Lung (tissue), 12 donors: Measurements from ENCODE around the gene KSR1. TPM values are rescaled to one million over a fixed set of nuclear protein-coding genes. Genes with fewer than 3 reads are reported as not detected.

Experiments
- ATAC-seq: fragments of 200-7000 bp; cut with Tn5 transposase; one replicate; pipeline ENCODE4 v1.9.1; 2020; ENCODE audit warnings: moderate number of reproducible peaks; ENCODE audit not compliant: insufficient read depth, low FRiP score
- DNase-seq, 3 donors: peaks; one replicate each; pipeline ENCODE4 v3.0.0-alpha.2; 2013 to 2017
- H3K27ac ChIP-seq, 2 donors: one replicate each; pipeline ENCODE4 v1.5.1; 2013; ENCODE audit warnings: mild to moderate bottlenecking in 2 of 2, moderate library complexity in 2 of 2, control low read depth in 1 of 2, inconsistent platforms in 1 of 2, low read depth in 1 of 2, low read length in 1 of 2
- H3K27me3 ChIP-seq, 3 donors: one replicate each; pipeline ENCODE4 v1.5.1; 2013; ENCODE audit warnings: low read length in 2 of 3; ENCODE audit not compliant: control insufficient read depth in 3 of 3, insufficient read depth in 3 of 3
- H3K36me3 ChIP-seq, 4 donors: one replicate each; pipeline ENCODE4 v1.5.1; 2013; ENCODE audit warnings: low read length in 4 of 4, mild to moderate bottlenecking in 1 of 4, moderate library complexity in 1 of 4; ENCODE audit not compliant: control insufficient read depth in 4 of 4, insufficient read depth in 4 of 4
- H3K4me1 ChIP-seq, 5 donors: one replicate each; pipeline ENCODE4 v1.5.1; 2013; ENCODE audit warnings: low read length in 5 of 5, mild to moderate bottlenecking in 2 of 5, moderate library complexity in 1 of 5; ENCODE audit not compliant: control insufficient read depth in 5 of 5, insufficient read depth in 5 of 5
- H3K4me3 ChIP-seq: one replicate; pipeline ENCODE4 v1.5.1; 2013; ENCODE audit warnings: mild to moderate bottlenecking, control low read depth, moderate library complexity
- H3K9ac ChIP-seq, 2 donors: one replicate each; pipeline ENCODE4 v1.5.1; 2013; ENCODE audit warnings: low read length in 2 of 2, control low read depth in 1 of 2; ENCODE audit not compliant: insufficient read depth in 1 of 2
- H3K9me3 ChIP-seq, 4 donors: one replicate each; pipeline ENCODE4 v1.5.1; 2013; ENCODE audit warnings: low read length in 3 of 4, mild to moderate bottlenecking in 1 of 4, moderate library complexity in 1 of 4; ENCODE audit not compliant: control insufficient read depth in 4 of 4, insufficient read depth in 3 of 4
- CTCF ChIP-seq: IDR thresholded peaks from 2 replicates; pipeline ENCODE4 v1.5.1; 2012; ENCODE audit warnings: mild to moderate bottlenecking; ENCODE audit errors: control extremely low read depth, extremely low read depth
- WGBS, 2 donors: extraction: QIAGEN DNeasy Blood & Tissue Kit; methylation state at CpG; one replicate each; pipeline ENCODE4 v1.1.7; 2013; 5-methylcytosine and 5-hydroxymethylcytosine counted together
- polyA plus RNA-seq, 2 donors: library from polyadenylated mRNA; stranded (reverse); fragments of 200-250 nt; gene quantifications; one replicate each; pipeline ENCODE4 v1.2.1, GENCODE V29; 2013
- total RNA-seq, 2 donors: library from RNA; depleted of rRNA in 1 of 2; stranded (reverse); fragments of >200 nt in 1 of 2; gene quantifications; one replicate each; pipeline ENCODE4 v1.2.1, GENCODE V29; 2014 to 2021
- donor health status: control.
- donor health status: control.
- donor health status: Bipolar disorder and iron deficiency.
- donor health status: healthy.
- donor health status: DM: yes; HTN: yes; CAD: no.

The KSR1 gene
- total and polyA plus RNA-seq, 4 donors: 26.8 to 70.0 (median 42.3) TPM

- ATAC-seq (no peak), DNase-seq (no peak)
- WGBS, 2 donors: 93 to 97% methylated on average over 4 of the region's 4 CpGs
- no peaks in the 10 kb centered on the region for H3K9me3 ChIP-seq
- no peak overlapping the region for H3K27ac ChIP-seq
- H3K4me3 ChIP-seq: no peak overlapping the region
- H3K9ac ChIP-seq: no peak overlapping the region
- no peaks in the 10 kb centered on the region for H3K4me1 ChIP-seq
- TF ChIP-seq CTCF: no peak
- H3K27me3 ChIP-seq: no peaks in the 10 kb centered on the region
- peaks cover 0 to 50% (median 24%) of the 10 kb centered on the region in 4 donors for H3K36me3 ChIP-seq
Measured at GRCh38 chr17:27610304-27610677, 154.0 kb downstream of the KSR1 start.

GRCh38 chr17:27612160-27612770, 156.0 kb downstream of the KSR1 start:
- H3K27me3 ChIP-seq: no peaks in the 10 kb centered on the region
- no peak for TF ChIP-seq CTCF
- peaks cover 0 to 51% (median 30%) of the 10 kb centered on the region in 4 donors for H3K36me3 ChIP-seq
- ATAC-seq (no peak), DNase-seq (no peak)
- no peak overlapping the region for H3K9ac ChIP-seq
- H3K9me3 ChIP-seq: no peaks in the 10 kb centered on the region
- H3K27ac ChIP-seq: no peak overlapping the region
- WGBS, 2 donors: 81 to 94% methylated on average over 3 of the region's 3 CpGs
- H3K4me3 ChIP-seq: no peak overlapping the region
- H3K4me1 ChIP-seq: no peaks in the 10 kb centered on the region

GRCh38 chr17:27613433-27613832, 157.2 kb downstream of the KSR1 start:
- Histone ChIP-seq H3K9me3 (no peaks in the 10 kb centered on the region), H3K9ac (no peak overlapping the region), H3K27ac (no peak overlapping the region), H3K4me3 (no peak overlapping the region), H3K4me1 (no peaks in the 10 kb centered on the region), H3K27me3 (no peaks in the 10 kb centered on the region), H3K36me3 (peaks cover 0 to 51% (median 38%) of the 10 kb centered on the region in 4 donors)
- DNase-seq (no peak), ATAC-seq (no peak)
- 91 to 98% methylated on average over 3 of the region's 3 CpGs for WGBS, 2 donors
- TF ChIP-seq CTCF: no peak

- TF ChIP-seq CTCF: no peak
- Histone ChIP-seq H3K4me1 (no peaks in the 10 kb centered on the region), H3K27ac (no peak overlapping the region), H3K36me3 (peaks cover 0 to 43% (median 35%) of the 10 kb centered on the region in 4 donors), H3K27me3 (no peaks in the 10 kb centered on the region), H3K9ac (no peak overlapping the region), H3K4me3 (no peak overlapping the region), H3K9me3 (no peaks in the 10 kb centered on the region)
- 95 to 100% methylated on average over 1 of the region's 1 CpG for WGBS, 2 donors
- DNase-seq (no peak), ATAC-seq (no peak)
Measured at GRCh38 chr17:27615121-27615520, 158.9 kb downstream of the KSR1 start.
